Cardiac muscle cell (in vitro differentiated cells and primary cell): ENCODE measurements around the gene OR9Q1. TPM values are rescaled to one million over a fixed set of nuclear protein-coding genes. Genes with fewer than 3 reads are reported as not detected.

Source experiments
- DNase-seq, 2 donors: peaks; one replicate each; pipeline versions ENCODE4 v3.0.0 to v3.0.0-alpha.2; 2010 to 2017; ENCODE audit warnings: low read depth in 1 of 2, low spot score in 1 of 2
- H3K27ac ChIP-seq: fragments of 200-600 bp; sonication (generic); 2 replicates; pipeline ENCODE4 v1.5.1; 2016
- H3K27me3 ChIP-seq: fragments of 200-600 bp; sonication (generic); 2 replicates; pipeline ENCODE4 v1.6.0; 2016; ENCODE audit warnings: control low read depth
- H3K36me3 ChIP-seq: fragments of 200-600 bp; sonication (generic); 2 replicates; pipeline ENCODE4 v1.5.1; 2016; ENCODE audit warnings: control low read depth
- H3K4me1 ChIP-seq: fragments of 200-600 bp; sonication (generic); 2 replicates; pipeline ENCODE4 v1.8.1; 2017; ENCODE audit warnings: low read depth, mild to moderate bottlenecking, mixed run types
- H3K4me3 ChIP-seq: fragments of 200-600 bp; sonication (generic); 2 replicates; pipeline ENCODE4 v1.5.1; 2016; ENCODE audit warnings: mild to moderate bottlenecking
- H3K9me3 ChIP-seq: fragments of 200-600 bp; sonication (generic); 2 replicates; pipeline ENCODE4 v1.5.1; 2017; ENCODE audit warnings: low read depth, mild to moderate bottlenecking, control low read depth
- polyA plus RNA-seq: library from polyadenylated mRNA; unstranded; fragments of >200 nt; fragmentation: Nextera tagmentation; extraction: Ambion mirVana; gene quantifications from 2 replicates; pipeline ENCODE4 v1.2.1, GENCODE V29; 2016
- total RNA-seq: library from RNA; depleted of rRNA; stranded (reverse); fragments of >200 nt; gene quantifications from 2 replicates; pipeline ENCODE4 v1.2.3, GENCODE V29; 2016
- TF ChIP-seq, protein P1 (sequence below): IDR thresholded peaks from 2 replicates; pipeline ENCODE4 v1.5.1; 2012; ENCODE audit warnings: low read depth, mild to moderate bottlenecking, low read length

OR9Q1 gene
- total and polyA plus RNA-seq, 2 experiments from 2014 or later, result not detected

- Histone ChIP-seq H3K9me3 (no peaks in the 10 kb centered on the region), H3K36me3 (no peaks in the 10 kb centered on the region), H3K27me3 (no peaks in the 10 kb centered on the region), H3K27ac (no peak overlapping the region), H3K4me3 (no peak overlapping the region), H3K4me1 (peaks cover 14% of the 10 kb centered on the region)
- DNase-seq, result peak in 1 of 2 donors; percentile 49
- TF ChIP-seq, protein P1, sequence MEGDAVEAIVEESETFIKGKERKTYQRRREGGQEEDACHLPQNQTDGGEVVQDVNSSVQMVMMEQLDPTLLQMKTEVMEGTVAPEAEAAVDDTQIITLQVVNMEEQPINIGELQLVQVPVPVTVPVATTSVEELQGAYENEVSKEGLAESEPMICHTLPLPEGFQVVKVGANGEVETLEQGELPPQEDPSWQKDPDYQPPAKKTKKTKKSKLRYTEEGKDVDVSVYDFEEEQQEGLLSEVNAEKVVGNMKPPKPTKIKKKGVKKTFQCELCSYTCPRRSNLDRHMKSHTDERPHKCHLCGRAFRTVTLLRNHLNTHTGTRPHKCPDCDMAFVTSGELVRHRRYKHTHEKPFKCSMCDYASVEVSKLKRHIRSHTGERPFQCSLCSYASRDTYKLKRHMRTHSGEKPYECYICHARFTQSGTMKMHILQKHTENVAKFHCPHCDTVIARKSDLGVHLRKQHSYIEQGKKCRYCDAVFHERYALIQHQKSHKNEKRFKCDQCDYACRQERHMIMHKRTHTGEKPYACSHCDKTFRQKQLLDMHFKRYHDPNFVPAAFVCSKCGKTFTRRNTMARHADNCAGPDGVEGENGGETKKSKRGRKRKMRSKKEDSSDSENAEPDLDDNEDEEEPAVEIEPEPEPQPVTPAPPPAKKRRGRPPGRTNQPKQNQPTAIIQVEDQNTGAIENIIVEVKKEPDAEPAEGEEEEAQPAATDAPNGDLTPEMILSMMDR, result no peak
Observed at GRCh38 chr11:58061813-58062212, 38.1 kb downstream of the OR9Q1 start.

DNA sequence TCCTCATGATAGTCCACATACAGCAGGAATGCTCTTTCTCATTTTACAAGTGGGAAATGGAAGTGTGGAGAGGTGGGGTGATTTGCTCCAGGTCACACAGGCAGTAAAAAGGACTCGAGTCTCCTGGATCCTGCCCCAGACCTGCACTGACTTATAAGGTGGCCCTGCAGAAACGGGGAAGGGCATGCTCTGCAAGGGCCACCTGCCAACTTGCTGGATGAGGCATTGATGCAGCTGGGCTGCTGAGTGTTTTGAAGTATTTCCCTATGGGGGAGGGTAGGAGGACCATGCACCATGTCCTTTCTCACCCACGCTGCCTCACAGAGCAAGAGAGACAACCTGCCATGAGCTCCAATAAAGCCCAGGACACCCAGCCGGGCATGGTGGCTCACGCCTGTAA, 44.0 kb downstream of the OR9Q1 start:
- no peak for DNase-seq
- TF ChIP-seq, protein P1, result no peak

DNA sequence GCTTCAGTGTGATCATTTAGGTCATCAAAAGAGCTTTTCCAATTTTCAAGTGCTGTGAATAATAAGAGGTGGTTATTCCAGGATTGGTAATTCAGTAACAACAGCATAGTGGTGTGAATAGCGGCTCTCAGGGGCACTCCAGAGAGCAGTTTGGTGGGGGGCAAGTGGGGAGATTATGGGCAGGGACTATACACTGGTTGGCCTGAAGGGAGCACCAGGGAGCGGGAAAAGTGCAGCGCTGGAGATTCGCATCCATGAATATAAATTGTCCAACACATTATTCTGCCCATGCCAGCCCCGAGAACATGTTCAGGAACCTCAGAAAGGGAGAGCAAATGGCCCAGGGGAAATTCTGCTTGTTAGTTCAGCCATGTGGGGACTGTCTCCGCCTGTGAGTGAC, 45.0 kb downstream of the OR9Q1 start:
- Histone ChIP-seq H3K36me3 (no peaks in the 10 kb centered on the region), H3K4me3 (no peak overlapping the region), H3K4me1 (no peaks in the 10 kb centered on the region), H3K27me3 (no peaks in the 10 kb centered on the region), H3K9me3 (no peaks in the 10 kb centered on the region), H3K27ac (no peak overlapping the region)
- TF ChIP-seq, protein P1, result no peak
- DNase-seq, result no peak

More for the DNA sequence above, 44.0 kb downstream of the OR9Q1 start:
- Histone ChIP-seq H3K9me3 (no peaks in the 10 kb centered on the region), H3K4me1 (no peaks in the 10 kb centered on the region), H3K27ac (no peak overlapping the region), H3K4me3 (no peak overlapping the region), H3K36me3 (no peaks in the 10 kb centered on the region), H3K27me3 (no peaks in the 10 kb centered on the region)

GRCh38 chr11:58070585-58070984, 46.9 kb downstream of the OR9Q1 start:
- TF ChIP-seq, protein P1, result no peak
- Histone ChIP-seq H3K27me3 (no peaks in the 10 kb centered on the region), H3K4me3 (no peak overlapping the region), H3K27ac (no peak overlapping the region), H3K4me1 (no peaks in the 10 kb centered on the region), H3K36me3 (no peaks in the 10 kb centered on the region), H3K9me3 (no peaks in the 10 kb centered on the region)
- DNase-seq, result no peak

DNA sequence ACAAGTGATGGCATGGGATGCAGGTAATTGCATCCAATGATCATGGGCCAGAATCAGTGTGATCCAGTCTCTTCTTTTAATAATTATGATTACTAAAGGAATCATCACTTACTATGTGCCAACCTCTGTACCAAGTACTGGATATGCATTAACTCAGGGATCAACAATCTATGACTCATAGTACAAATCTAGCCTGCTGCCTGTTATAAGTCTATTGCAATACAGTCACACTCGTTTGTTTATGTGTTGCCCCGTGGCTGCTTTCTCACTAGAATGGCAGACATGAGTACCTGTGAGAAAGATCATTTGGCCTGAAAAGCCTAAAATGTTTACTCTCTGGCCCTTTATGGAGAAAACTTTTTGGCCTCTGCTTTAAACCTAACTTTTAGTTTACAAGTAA, 52.1 kb downstream of the OR9Q1 start:
- H3K36me3 ChIP-seq, result no peaks in the 10 kb centered on the region
- H3K27me3 ChIP-seq, result no peaks in the 10 kb centered on the region
- no peaks in the 10 kb centered on the region for H3K4me1 ChIP-seq
- no peak overlapping the region for H3K4me3 ChIP-seq
- H3K27ac ChIP-seq, result no peak overlapping the region
- no peak for DNase-seq
- H3K9me3 ChIP-seq, result no peaks in the 10 kb centered on the region
- TF ChIP-seq, protein P1, result no peak

- Histone ChIP-seq H3K4me3 (no peak overlapping the region), H3K36me3 (no peaks in the 10 kb centered on the region), H3K27ac (no peak overlapping the region), H3K4me1 (no peaks in the 10 kb centered on the region), H3K9me3 (no peaks in the 10 kb centered on the region), H3K27me3 (no peaks in the 10 kb centered on the region)
- DNase-seq, result no peak
- TF ChIP-seq, protein P1, result no peak
Observed at GRCh38 chr11:58086528-58086927, 62.8 kb downstream of the OR9Q1 start.
